HG03460 (cell line): ENCODE measurements around the gene ERICH6B.

ENCODE experiments used
- ATAC-seq: cut with Tn5 transposase; IDR thresholded peaks from one replicate; pipeline ENCODE4 v1.9.1; 2021; ENCODE audit not compliant: unreplicated experiment

The ERICH6B gene

GRCh38 chr13:45602183-45603170, 13.1 kb downstream of the ERICH6B start:
- ATAC-seq, result no peak

- no peak for ATAC-seq
These were observed 13.9 kb downstream of the ERICH6B start for GRCh38 chr13:45601680-45602079.

GRCh38 chr13:45598597-45598996, 16.9 kb downstream of the ERICH6B start:
- ATAC-seq, result no peak

- ATAC-seq, result no peak
These were observed 18.6 kb downstream of the ERICH6B start for GRCh38 chr13:45596800-45597475.

- no peak for ATAC-seq
These were observed 19.6 kb downstream of the ERICH6B start for GRCh38 chr13:45595965-45596364.

- no peak for ATAC-seq
These were observed 20.8 kb downstream of the ERICH6B start for GRCh38 chr13:45594764-45595163.

GRCh38 chr13:45594227-45594626, 21.3 kb downstream of the ERICH6B start:
- ATAC-seq, result no peak

GRCh38 chr13:45592758-45593157, 22.8 kb downstream of the ERICH6B start:
- no peak for ATAC-seq

GRCh38 chr13:45590066-45590465, 25.5 kb downstream of the ERICH6B start:
- ATAC-seq, result no peak

GRCh38 chr13:45587897-45588296, 27.6 kb downstream of the ERICH6B start:
- no peak for ATAC-seq

GRCh38 chr13:45584816-45585215, 30.7 kb downstream of the ERICH6B start:
- no peak for ATAC-seq

- ATAC-seq, result no peak
These were observed 33.0 kb downstream of the ERICH6B start for GRCh38 chr13:45582408-45583076.

GRCh38 chr13:45576466-45576865, 39.1 kb downstream of the ERICH6B start:
- no peak for ATAC-seq

- ATAC-seq, result no peak
These were observed 39.7 kb downstream of the ERICH6B start for GRCh38 chr13:45575830-45576180.

- ATAC-seq, result no peak
These were observed 40.3 kb downstream of the ERICH6B start for GRCh38 chr13:45575146-45575829.

GRCh38 chr13:45565331-45565730, 50.2 kb downstream of the ERICH6B start:
- no peak for ATAC-seq

- ATAC-seq, result no peak
These were observed 51.3 kb downstream of the ERICH6B start for GRCh38 chr13:45564133-45564776.

- no peak for ATAC-seq
These were observed 60.9 kb downstream of the ERICH6B start for GRCh38 chr13:45554604-45555109.

- ATAC-seq, result no peak
These were observed 67.3 kb downstream of the ERICH6B start for GRCh38 chr13:45548281-45548680.

- no peak for ATAC-seq
These were observed 69.2 kb downstream of the ERICH6B start for GRCh38 chr13:45546410-45546765.
